ENCODE data around the gene FRAT1. TPM values are rescaled to one million over a fixed set of nuclear protein-coding genes. Genes with fewer than 3 reads are reported as not detected.

Gene FRAT1
- total and polyA plus RNA-seq, 10 of the 15 experiments (the other 5 are each of a cell fraction or from before 2014, with no cell fraction given) = 0.07 to 0.73 (median 0.26) TPM

- H3K4me3 ChIP-seq = peak overlapping the region; percentile 38; the same call in 1 of the 2 replicates
- no peaks in the 10 kb centered on the region for H3K36me3 ChIP-seq (ENCODE audit: control insufficient read depth in 2 of 2, insufficient read depth in 2 of 2, low read length in 1 of 2)
- H4K20me1 ChIP-seq (ENCODE audit: control insufficient read depth, insufficient read depth) = no peaks in the 10 kb centered on the region
- peaks cover 7% of the 10 kb centered on the region for H3K4me1 ChIP-seq (ENCODE audit: control insufficient read depth, insufficient read depth, low read length)
- peak overlapping the region; percentile 16 for H2AFZ ChIP-seq (ENCODE audit: control insufficient read depth, low read depth, low read length)
- ATAC-seq (peak; percentile 11), DNase-seq (ENCODE audit: low read depth, low spot score) (no peak), FAIRE-seq (no peak)
- H3K79me2 ChIP-seq (ENCODE audit: control insufficient read depth, insufficient read depth, low read length) = no peaks in the 10 kb centered on the region
- BruUV-seq (replicated peaks) = TSS peak; percentile 69
- WGBS (ENCODE audit: insufficient coverage, insufficient replicate concordance, low lambda C conversion rate, missing lambda C conversion rate) = 3% methylated on average over 24 of the region's 24 CpGs
- in situ Hi-C loops (cut with MboI) (no loop called here), intact Hi-C loops (cut with micrococcal nuclease; ENCODE audit: unreplicated experiment) (no loop called here)
- no peak for TF ChIP-seq GABPA (IDR thresholded peaks at IDR 0.05; ENCODE audit: low read depth)
- TF ChIP-seq EZH2 (IDR thresholded peaks at IDR 0.05; ENCODE audit: borderline replicate concordance, control insufficient read depth, low read depth, low read length) = 0 out of 2 replicates have a peak, but pooled peaks have one; percentile 59
- POLR2A ChIA-PET = no interaction called here
- RAD21 ChIA-PET (ENCODE audit: unreplicated experiment) = no interaction called here
- CTCF ChIA-PET = interaction anchor here (1.1 to 2.1 kb wide), 3 partner anchors 11 to 42 kb away, joined by 5 to 9 read pairs (median 5); no protein-coding TSS in a partner anchor
- H3K27me3 ChIP-seq (replicated peaks in 1 of 2; ENCODE audit: control insufficient read depth in 2 of 2, insufficient read depth in 2 of 2, low read length in 1 of 2) = peaks cover 12% of the 10 kb centered on the region in 2 experiments
- SMC1A ChIA-PET (ENCODE audit: uncharacterized antibody, unreplicated experiment) = no interaction called here
- H3K9me3 ChIP-seq (replicated peaks; ENCODE audit: control insufficient read depth, insufficient read depth, low read length) = no peaks in the 10 kb centered on the region
- H3K9ac ChIP-seq (ENCODE audit: control insufficient read depth, insufficient read depth, low read length) = no peak overlapping the region
- H3K27ac ChIP-seq (ENCODE audit: control insufficient read depth, insufficient read depth) = no peak overlapping the region
- H3K4me2 ChIP-seq (ENCODE audit: control insufficient read depth, insufficient read depth) = peak overlapping the region; percentile 97
These were observed 1.5 kb downstream of the FRAT1 start for GRCh38 chr10:97320480-97321031.

- H3K4me1 ChIP-seq (ENCODE audit: control insufficient read depth, insufficient read depth, low read length) = peaks cover 7% of the 10 kb centered on the region
- intact Hi-C loops (cut with micrococcal nuclease; ENCODE audit: unreplicated experiment) (no loop called here), in situ Hi-C loops (cut with MboI) (no loop called here)
- H3K36me3 ChIP-seq (ENCODE audit: control insufficient read depth in 2 of 2, insufficient read depth in 2 of 2, low read length in 1 of 2) = no peaks in the 10 kb centered on the region
- H3K79me2 ChIP-seq (ENCODE audit: control insufficient read depth, insufficient read depth, low read length) = no peaks in the 10 kb centered on the region
- 14% methylated on average over 36 of the region's 38 CpGs for WGBS (ENCODE audit: insufficient coverage, insufficient replicate concordance, low lambda C conversion rate, missing lambda C conversion rate)
- H3K27me3 ChIP-seq (replicated peaks in 1 of 2; ENCODE audit: control insufficient read depth in 2 of 2, insufficient read depth in 2 of 2, low read length in 1 of 2) = peaks cover 12% of the 10 kb centered on the region in 2 experiments
- no peaks in the 10 kb centered on the region for H4K20me1 ChIP-seq (ENCODE audit: control insufficient read depth, insufficient read depth)
- no peak overlapping the region for H3K27ac ChIP-seq (ENCODE audit: control insufficient read depth, insufficient read depth)
- H3K4me2 ChIP-seq (ENCODE audit: control insufficient read depth, insufficient read depth) = peak overlapping the region; percentile 97; the same call in 1 of the 2 replicates
- TF ChIP-seq EZH2 (IDR thresholded peaks at IDR 0.05; ENCODE audit: borderline replicate concordance, control insufficient read depth, low read depth, low read length) (0 out of 2 replicates have a peak, but pooled peaks have one; percentile 69), REST (IDR thresholded peaks at IDR 0.05; ENCODE audit: low read depth, low read length) (no peak), SUZ12 (IDR thresholded peaks at IDR 0.05; ENCODE audit: unreplicated experiment) (peak; percentile 53), ZZZ3 (IDR thresholded peaks at IDR 0.05; ENCODE audit: control insufficient read depth, insufficient read length, low read depth) (no peak)
- H2AFZ ChIP-seq (ENCODE audit: control insufficient read depth, low read depth, low read length) = no peak overlapping the region
- SMC1A ChIA-PET (ENCODE audit: uncharacterized antibody, unreplicated experiment) = interaction anchor here (0.7 to 1.0 kb wide), 2 partner anchors 42 to 1593 kb away, joined by 3 to 4 read pairs; no protein-coding TSS in a partner anchor
- no TSS peak for BruUV-seq (replicated peaks)
- ATAC-seq = no peak
- peak overlapping the region; percentile 38; the same call in 1 of the 2 replicates for H3K4me3 ChIP-seq
- H3K9ac ChIP-seq (ENCODE audit: control insufficient read depth, insufficient read depth, low read length) = no peak overlapping the region
- POLR2A ChIA-PET = interaction anchor here (1.1 kb wide), 1 partner anchor 10 kb away, joined by 4 read pairs; no protein-coding TSS in a partner anchor
- no peaks in the 10 kb centered on the region for H3K9me3 ChIP-seq (replicated peaks; ENCODE audit: control insufficient read depth, insufficient read depth, low read length)
- DNase-seq (ENCODE audit: low read depth, low spot score) = no peak
- FAIRE-seq = no peak
- RAD21 ChIA-PET (ENCODE audit: unreplicated experiment) = no interaction called here
- CTCF ChIA-PET = interaction anchor here (0.7 to 1.5 kb wide), 2 partner anchors 12 to 42 kb away, joined by 3 to 5 read pairs; no protein-coding TSS in a partner anchor
These were observed 2.1 kb downstream of the FRAT1 start for GRCh38 chr10:97321032-97321803.
